Suprapubic skin (tissue), 4 donors: ENCODE results near the gene CXorf49.
"Not testable (repeated sequence)": the region's sequence is repeated elsewhere in the genome, so short reads cannot be mapped to it uniquely, and the experiment has no call there.

Experiments
- CTCF ChIP-seq, 2 donors: fragments of 200-600 bp in 1 of 2; fragments of 450-650 bp in 1 of 2; sonication (generic) in 1 of 2; IDR thresholded peaks; one replicate each; pipeline ENCODE4 v1.5.1; 2016 to 2019; ENCODE audit warnings: antibody characterized with exemption in 2 of 2, mild to moderate bottlenecking in 1 of 2, moderate library complexity in 1 of 2
- EP300 ChIP-seq: sonication (generic); formaldehyde crosslinking; IDR thresholded peaks from one replicate; pipeline ENCODE4 v1.6.1; 2017; ENCODE audit warnings: antibody characterized with exemption
- POLR2A ChIP-seq, 2 donors: fragments of 450-650 bp; IDR thresholded peaks; one replicate each; pipeline ENCODE4 v1.6.1; 2017; ENCODE audit warnings: antibody characterized with exemption in 2 of 2, mild to moderate bottlenecking in 2 of 2, moderate library complexity in 2 of 2
- POLR2AphosphoS5 ChIP-seq, 3 donors: sonication (generic); formaldehyde crosslinking; IDR thresholded peaks; one replicate each; pipeline ENCODE4 v1.6.1; 2017; ENCODE audit warnings: antibody characterized with exemption in 3 of 3

DNA sequence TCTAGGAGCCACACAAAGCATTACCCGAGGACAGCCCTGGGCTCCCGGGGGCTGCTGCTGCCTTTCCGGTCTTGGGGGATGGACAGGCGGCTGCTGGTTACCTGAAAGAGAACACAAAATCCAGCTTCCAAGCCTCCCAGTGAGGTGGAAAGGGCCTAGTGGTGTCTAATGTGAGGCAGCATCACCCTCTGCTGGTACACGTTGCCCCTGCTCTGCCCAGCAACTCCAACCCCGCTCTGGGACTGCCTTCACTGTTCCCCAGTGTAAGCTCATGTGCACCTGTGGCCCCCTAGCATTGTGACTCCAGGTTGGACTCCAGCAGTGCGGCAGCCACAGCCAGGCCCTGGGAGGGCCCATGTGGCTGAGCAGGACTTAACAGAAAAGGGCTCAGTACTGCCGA, 2.5 kb downstream of the CXorf49 start:
- TF ChIP-seq CTCF (IDR thresholded peaks at IDR 0.05); POLR2A (IDR thresholded peaks at IDR 0.05); POLR2AphosphoS5 (IDR thresholded peaks at IDR 0.05); EP300: not testable (repeated sequence)
